HG02588 (cell line): ENCODE measurements around the gene EGFR.

Experiments
- ATAC-seq: cut with Tn5 transposase; IDR thresholded peaks from one replicate; pipeline ENCODE4 v1.9.1; 2021; ENCODE audit warnings: mild to moderate bottlenecking, moderate library complexity; ENCODE audit not compliant: unreplicated experiment

EGFR gene

DNA sequence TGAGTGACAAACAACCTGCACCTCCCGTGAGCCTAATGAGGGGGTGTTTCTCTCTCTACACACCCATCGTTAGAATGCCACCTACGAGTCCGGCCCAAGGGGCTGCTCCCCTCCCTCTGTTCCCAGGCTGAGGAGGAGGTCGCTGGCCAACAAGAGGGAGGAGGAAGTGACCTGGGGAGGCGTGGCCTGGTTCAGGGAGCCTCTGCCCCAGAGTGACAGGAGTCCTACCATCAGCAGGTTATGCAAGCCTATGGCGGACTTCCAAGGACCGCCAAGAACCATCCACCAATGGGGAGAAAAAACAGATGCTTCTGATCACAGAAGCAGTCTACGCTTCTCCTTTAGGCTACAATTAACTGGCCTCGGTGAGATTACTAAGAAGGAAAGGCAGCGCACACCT, 12.3 kb upstream of the EGFR start:
- no peak for ATAC-seq

DNA sequence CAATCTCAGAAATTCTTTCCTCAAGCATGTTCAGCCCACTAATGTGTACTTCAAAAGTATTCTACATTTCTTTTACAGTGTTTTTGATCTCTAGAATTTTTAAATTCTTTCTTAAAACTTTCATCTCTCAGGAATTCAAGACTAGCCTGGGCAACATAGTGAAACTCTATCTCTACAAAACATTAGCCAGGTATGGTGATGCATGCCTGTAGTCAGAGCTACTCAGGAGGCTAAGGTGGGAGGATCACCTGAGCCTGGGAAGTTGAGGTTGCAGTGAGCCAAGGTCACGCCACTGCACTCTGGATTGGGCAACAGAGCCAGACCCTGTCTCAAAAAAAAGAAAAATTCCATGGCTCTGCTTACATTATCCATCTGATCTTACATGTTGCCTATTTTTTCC, 5.0 kb upstream of the EGFR start:
- no peak for ATAC-seq

GRCh38 chr7:55016061-55016745, 2.6 kb upstream of the EGFR start:
- ATAC-seq: no peak

DNA sequence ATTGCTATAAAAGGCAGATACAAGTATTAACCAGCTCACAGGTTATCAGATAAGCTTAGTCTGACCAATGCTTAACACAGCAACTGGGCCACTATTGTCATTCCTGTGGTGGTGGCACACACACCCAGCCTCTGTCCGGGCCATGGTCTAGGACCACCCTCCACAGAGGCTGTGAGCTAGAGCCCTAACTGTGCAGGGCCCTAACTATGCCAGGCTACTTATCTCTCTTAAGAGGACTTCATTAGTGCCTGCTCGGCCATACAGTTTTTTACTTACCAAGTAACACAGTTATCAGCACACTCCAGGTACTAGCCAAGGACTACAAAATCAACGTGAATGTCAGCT, 2.1 kb upstream of the EGFR start:
- no peak for ATAC-seq

DNA sequence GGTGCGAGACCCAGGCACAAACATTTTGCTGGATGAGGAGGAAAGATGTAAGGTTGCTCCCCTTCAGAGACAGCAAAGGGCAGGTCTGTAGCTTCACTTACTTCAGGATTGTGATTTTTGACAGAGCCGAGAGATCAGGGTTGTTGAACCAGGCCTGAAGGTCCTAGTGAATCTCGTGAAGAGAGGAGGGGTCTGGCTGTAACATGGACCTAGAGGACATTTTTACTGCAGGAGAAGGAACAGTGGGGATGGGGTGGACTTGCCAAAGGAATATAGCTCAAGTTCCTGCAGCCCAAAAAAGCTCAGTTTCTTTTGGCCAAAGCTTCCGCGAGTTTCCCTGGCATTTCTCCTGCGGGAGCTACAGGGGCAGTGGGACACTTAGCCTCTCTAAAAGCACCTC, 976 bp upstream of the EGFR start:
- no peak for ATAC-seq

- ATAC-seq: no peak
These were observed 424 bp downstream of the EGFR start for GRCh38 chr7:55019191-55019690.

- no peak for ATAC-seq
These were observed 1.1 kb downstream of the EGFR start for GRCh38 chr7:55019691-55020465.

DNA sequence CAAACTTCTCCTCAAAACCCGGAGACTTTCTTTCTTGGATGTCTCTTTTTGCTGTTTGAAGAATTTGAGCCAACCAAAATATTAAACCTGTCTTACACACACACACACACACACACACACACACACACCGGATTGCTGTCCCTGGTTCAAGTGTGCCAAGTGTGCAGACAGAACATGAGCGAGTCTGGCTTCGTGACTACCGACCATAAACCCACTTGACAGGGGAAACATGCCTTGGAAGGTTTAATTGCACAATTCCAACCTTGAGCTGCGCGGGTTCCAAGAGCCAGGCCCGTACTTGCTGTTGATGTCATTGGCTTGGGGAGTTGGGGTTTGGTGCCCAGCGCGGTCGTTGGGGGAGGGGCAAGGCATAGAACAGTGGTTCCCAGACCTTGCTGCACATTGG, 1.7 kb downstream of the EGFR start:
- ATAC-seq: no peak

GRCh38 chr7:55021053-55021452, 2.2 kb downstream of the EGFR start:
- ATAC-seq: no peak

DNA sequence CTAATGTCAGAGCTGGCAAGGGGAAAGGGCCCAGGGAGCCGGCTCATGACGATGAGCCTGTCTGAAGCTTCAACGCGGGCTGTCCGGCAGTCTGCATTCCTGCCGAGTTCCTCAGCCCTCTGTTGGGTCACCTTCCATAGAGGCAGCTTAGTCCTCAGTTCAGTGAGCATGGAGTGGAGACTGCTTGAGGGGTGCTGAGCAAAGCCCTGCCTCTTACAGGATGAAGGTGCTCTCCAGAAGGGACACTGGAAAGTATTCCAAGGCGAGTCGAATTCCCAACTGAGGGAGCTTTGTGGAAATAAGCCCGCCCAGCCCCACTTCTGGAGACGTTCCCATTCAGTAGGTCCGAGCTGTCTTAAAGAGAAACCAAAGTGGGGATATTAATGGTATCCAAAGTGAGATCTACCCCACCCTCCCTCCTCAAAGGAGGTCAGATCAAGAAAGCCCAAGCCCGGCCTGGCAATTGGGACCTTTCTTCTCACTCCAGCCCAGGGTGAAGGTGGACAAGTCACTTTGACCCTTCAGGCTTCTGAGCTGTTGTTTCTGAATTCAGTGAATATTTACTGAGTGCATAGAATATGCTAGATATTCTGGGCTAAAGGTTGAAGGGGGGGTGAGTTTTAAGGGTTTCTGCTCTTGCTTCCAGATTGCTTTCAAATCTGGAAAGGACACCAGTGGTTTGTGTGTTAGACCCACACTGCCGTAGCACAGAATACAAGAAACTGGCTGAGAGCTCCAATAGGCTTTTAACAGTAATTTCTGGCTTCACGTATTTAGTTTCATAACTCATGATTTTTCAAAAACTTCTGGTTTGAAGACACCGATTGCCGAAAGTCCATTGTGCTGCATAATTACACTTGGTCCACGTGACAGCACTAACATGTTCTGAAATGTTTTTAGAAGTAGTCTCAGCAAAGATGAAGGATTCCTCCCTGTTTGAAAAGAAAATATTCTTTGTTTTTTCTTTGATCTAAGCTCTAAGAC, 3.5 kb downstream of the EGFR start:
- no peak for ATAC-seq

DNA sequence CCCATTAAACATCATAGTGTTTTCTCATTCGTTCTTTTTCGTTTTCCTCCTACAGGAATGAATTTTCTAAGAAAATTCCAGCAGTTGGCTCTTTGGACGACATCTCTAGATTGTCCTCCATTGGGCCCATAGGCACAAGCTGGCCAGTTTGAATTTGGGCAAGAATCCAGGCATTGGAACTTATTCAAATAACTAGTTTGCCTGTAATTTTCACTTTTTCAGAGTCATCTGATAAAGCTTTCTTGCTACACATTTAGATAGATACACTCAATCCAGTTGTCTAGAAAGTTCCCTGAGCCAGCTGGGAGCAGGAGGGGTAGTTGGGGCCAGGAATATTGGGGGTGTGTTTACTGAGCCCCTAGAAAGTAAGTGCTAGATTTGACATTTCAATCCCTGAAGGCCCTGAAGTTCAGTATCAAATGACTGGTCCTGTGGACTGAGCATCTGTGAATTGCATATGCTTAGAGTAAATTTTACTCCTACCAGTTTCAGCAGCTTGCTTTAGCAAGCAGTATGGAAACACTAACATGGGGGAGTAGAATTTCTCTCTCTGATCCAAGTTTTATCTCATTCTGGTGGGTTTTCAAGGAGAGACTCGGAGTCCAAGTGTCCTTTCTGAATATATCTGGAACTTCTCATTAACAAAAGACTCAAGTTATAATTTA, 5.2 kb downstream of the EGFR start:
- no peak for ATAC-seq

- no peak for ATAC-seq
These were observed 6.0 kb downstream of the EGFR start for GRCh38 chr7:55024776-55025175.

- no peak for ATAC-seq
These were observed 7.4 kb downstream of the EGFR start for GRCh38 chr7:55026086-55026790.

DNA sequence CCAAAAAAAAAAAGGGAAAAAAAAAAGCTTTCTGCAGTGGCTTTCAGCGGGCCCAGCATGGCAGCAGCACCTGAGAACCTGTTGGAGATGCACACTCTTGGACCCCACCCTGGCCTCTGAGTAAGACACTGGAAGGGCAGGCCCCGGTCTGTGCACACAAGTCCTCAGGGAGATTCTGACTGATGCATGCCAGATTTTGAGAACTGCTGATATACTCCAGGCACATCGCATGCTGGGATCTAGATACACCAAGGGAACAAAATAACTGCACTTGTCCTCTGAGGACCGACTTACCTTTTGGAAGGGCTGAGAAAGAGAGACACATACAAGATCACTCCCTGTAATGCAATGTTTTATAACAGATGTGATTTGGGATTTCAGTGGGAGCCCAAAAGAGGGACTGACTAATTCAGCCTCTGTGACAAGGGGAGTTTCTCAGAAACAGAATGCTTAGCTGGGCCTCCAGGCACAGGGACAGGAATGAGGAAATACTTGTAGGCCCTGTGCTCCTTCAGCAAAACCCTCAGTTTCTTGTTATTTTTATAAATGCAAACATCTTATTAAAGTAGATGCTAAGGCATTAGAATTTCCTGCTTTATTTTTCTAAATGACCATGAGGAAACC, 8.2 kb downstream of the EGFR start:
- ATAC-seq: no peak

DNA sequence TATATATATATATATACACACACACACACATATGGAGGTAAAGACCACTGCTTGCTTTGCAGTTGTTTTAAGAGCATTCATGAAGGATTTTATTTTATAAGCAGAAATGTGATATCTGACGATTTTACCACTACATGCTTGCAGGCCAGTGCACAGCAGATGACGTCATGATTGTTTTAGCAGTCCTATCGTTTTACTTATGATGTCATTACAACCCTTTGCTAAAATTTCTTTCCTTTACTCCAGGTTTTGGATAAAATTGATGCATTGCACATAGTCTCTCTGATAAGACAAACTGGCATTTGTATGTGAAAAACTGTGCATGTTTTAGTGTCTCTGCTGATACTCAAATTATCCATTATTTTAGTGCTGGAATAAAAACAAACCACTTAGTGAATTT, 9.2 kb downstream of the EGFR start:
- ATAC-seq: no peak

GRCh38 chr7:55030314-55030713, 11.5 kb downstream of the EGFR start:
- ATAC-seq: no peak

DNA sequence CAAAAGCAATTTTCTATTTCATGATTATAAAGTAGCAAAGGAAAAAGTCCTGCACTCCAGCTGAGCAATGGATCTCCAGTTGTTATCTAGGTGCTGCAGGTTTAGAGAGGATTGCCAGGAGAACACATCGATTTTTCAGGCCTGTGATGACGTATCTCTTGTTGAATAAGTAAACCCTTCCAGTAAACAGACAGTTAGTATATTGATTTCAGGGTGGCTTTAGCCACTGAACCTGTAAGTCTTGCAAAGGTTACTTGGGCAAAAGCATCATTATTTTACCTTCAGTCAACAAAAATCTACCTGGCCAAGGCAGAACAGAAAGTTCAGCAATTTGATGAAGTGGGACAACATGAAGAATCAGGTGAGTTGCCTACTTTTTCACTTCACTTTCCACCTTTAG, 12.3 kb downstream of the EGFR start:
- no peak for ATAC-seq

GRCh38 chr7:55032069-55032699, 13.4 kb downstream of the EGFR start:
- ATAC-seq: no peak

GRCh38 chr7:55033236-55033846, 14.5 kb downstream of the EGFR start:
- no peak for ATAC-seq
